Stimulated activated CD4-positive, alpha-beta T cell treated with anti-CD3 and anti-CD28 coated beads, Interleukin-4, amount 100 ng/mL, for 4 hours (primary cell): ENCODE data around the gene POLR2J3.
"Not testable (repeated sequence)": the region's sequence is repeated elsewhere in the genome, so short reads cannot be mapped to it uniquely, and the experiment has no call there.

ENCODE experiments used
- DNase-seq, 2 experiments: peaks; one replicate each; pipeline ENCODE4 v3.0.0-alpha.2; 2020

The POLR2J3 gene

GRCh38 chr7:102572261-102573239 lies at the start of gene POLR2J3:
TSS of gene POLR2J3 (minus strand) at chr7:102572583. CDS start at chr7:102572521, 62 bp downstream.
- peak; percentile 99 to 100 for DNase-seq

GRCh38 chr7:102618122-102618521 lies 45.7 kb upstream of the POLR2J3 start:
- DNase-seq, result not testable (repeated sequence)

GRCh38 chr7:102616507-102617125 lies 44.2 kb upstream of the POLR2J3 start, which contains the start of gene RASA4:
TSS of gene RASA4 (minus strand) at chr7:102616756. CDS start at chr7:102616689, 67 bp downstream.
- peak; percentile 26 to 38 for DNase-seq

- DNase-seq, result not testable (repeated sequence)
Observed at GRCh38 chr7:102615930-102616329, 43.5 kb upstream of the POLR2J3 start.

- DNase-seq, result not testable (repeated sequence)
Observed at GRCh38 chr7:102614873-102615272, 42.5 kb upstream of the POLR2J3 start.

- DNase-seq, result not testable (repeated sequence)
Observed at GRCh38 chr7:102614346-102614697, 41.9 kb upstream of the POLR2J3 start.

GRCh38 chr7:102613575-102614345 lies 41.4 kb upstream of the POLR2J3 start:
- DNase-seq, result not testable (repeated sequence)

GRCh38 chr7:102611675-102612325 lies 39.4 kb upstream of the POLR2J3 start:
- DNase-seq, result not testable (repeated sequence)

- not testable (repeated sequence) for DNase-seq
Observed at GRCh38 chr7:102611013-102611674, 38.8 kb upstream of the POLR2J3 start.

- DNase-seq, result not testable (repeated sequence)
Observed at GRCh38 chr7:102610441-102610840, 38.1 kb upstream of the POLR2J3 start.

- DNase-seq, result not testable (repeated sequence)
Observed at GRCh38 chr7:102609734-102610133, 37.4 kb upstream of the POLR2J3 start.

GRCh38 chr7:102606848-102607247 lies 34.5 kb upstream of the POLR2J3 start:
- DNase-seq, result not testable (repeated sequence)

- not testable (repeated sequence) for DNase-seq
Observed at GRCh38 chr7:102604431-102605145, 32.2 kb upstream of the POLR2J3 start.

- not testable (repeated sequence) for DNase-seq
Observed at GRCh38 chr7:102602317-102602716, 29.9 kb upstream of the POLR2J3 start.

- DNase-seq, result not testable (repeated sequence)
Observed at GRCh38 chr7:102599699-102600098, 27.3 kb upstream of the POLR2J3 start.

GRCh38 chr7:102596036-102596435 lies 23.7 kb upstream of the POLR2J3 start:
- DNase-seq, result not testable (repeated sequence)

GRCh38 chr7:102593637-102594334 lies 21.4 kb upstream of the POLR2J3 start:
- DNase-seq, result not testable (repeated sequence)

- DNase-seq, result peak in 1 of 2 experiments; percentile 34
Observed at GRCh38 chr7:102592477-102593019, 20.2 kb upstream of the POLR2J3 start.

GRCh38 chr7:102589857-102590256 lies 17.5 kb upstream of the POLR2J3 start:
- DNase-seq, result not testable (repeated sequence)

GRCh38 chr7:102583495-102583894 lies 11.1 kb upstream of the POLR2J3 start:
- not testable (repeated sequence) for DNase-seq
